GM12864 (cell line): ENCODE measurements around the gene PSMD4.

Experiments
- DNase-seq: peaks from one replicate; pipeline ENCODE4 v3.0.0-alpha.2; 2011; ENCODE audit warnings: low read depth
- H3K4me3 ChIP-seq: 2 replicates; pipeline ENCODE4 v1.5.1; 2011; ENCODE audit warnings: mild to moderate bottlenecking, low read depth, low read length, control low read depth
- CTCF ChIP-seq: IDR thresholded peaks from 2 replicates; pipeline ENCODE4 v1.5.1; 2011; ENCODE audit warnings: low read depth, mild to moderate bottlenecking, moderate library complexity, low read length, control low read depth, inconsistent platforms; ENCODE audit errors: missing control alignments

Gene PSMD4

DNA sequence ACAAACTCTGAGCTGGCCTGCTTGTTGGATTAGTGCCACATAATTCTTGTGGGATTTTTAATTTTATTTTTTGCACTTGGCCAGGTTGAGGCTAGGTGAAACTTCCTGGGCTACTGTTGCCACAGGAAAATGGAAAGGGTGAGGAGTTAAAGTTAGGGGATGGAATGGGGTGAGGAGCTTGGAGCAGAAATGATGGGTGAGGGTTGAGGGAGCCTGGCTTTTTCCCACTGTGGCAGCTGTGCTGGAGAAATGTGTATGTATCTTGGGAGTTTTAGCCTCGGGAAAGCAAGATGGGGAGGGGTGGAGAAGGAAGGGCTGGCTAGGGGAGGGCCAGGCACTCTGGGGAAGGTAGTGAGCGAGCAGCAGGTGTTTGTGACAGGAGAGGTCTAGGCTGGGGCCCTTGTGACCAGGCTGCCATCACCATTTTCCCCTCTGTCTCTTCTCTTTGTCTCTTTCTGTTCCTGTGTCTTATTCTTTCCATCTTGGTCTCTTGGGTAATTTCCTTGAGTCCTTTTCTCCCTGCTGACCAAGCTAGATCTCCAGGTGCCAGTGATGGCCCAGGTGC lies 29.6 kb downstream of the PSMD4 start:
- H3K4me3 ChIP-seq, result peak overlapping the region; percentile 89; the same call in 1 of the 2 replicates
- no peak for TF ChIP-seq CTCF
- no peak for DNase-seq

GRCh38 chr1:151286619-151287340 lies 32.2 kb downstream of the PSMD4 start:
- DNase-seq, result no peak
- TF ChIP-seq CTCF, result no peak
- no peak overlapping the region for H3K4me3 ChIP-seq

GRCh38 chr1:151287341-151287699 lies 32.8 kb downstream of the PSMD4 start:
- TF ChIP-seq CTCF, result no peak
- no peak for DNase-seq
- no peak overlapping the region for H3K4me3 ChIP-seq

GRCh38 chr1:151287767-151288500 lies 33.4 kb downstream of the PSMD4 start:
- no peak for TF ChIP-seq CTCF
- H3K4me3 ChIP-seq, result no peak overlapping the region
- DNase-seq, result no peak

DNA sequence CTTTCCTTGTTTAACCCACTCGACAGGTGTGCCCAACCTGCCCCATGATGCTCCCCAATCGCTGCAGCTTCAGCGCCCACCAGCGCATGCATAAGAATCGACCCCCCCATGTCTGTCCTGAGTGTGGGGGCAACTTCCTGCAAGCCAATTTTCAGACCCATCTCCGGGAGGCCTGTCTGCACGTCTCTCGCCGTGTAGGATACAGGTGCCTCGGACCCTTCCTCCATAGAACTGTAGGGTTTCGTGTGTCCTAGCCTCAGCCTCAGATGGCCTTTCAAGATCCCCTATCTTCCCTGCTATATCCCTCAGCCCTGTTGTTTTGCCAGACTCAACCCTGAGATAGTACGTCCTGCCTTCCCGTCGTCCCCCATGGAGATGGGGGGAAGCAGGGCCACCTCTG lies 34.0 kb downstream of the PSMD4 start:
- DNase-seq, result no peak
- no peak for TF ChIP-seq CTCF
- H3K4me3 ChIP-seq, result no peak overlapping the region

- TF ChIP-seq CTCF, result no peak
- DNase-seq, result no peak
- H3K4me3 ChIP-seq, result no peak overlapping the region
Observed at GRCh38 chr1:151289080-151289935, 34.8 kb downstream of the PSMD4 start.
